OCI-LY3 (cell line): Measurements from ENCODE around the gene COL6A6.

Experiments used
- H2AFZ ChIP-seq: fragments of 200-600, 300-600 bp; shearing (Covaris generic); 2 replicates; pipeline ENCODE4 v1.6.0; 2014; ENCODE audit warnings: antibody characterized with exemption, low read depth, low read length
- H3K27ac ChIP-seq: fragments of 200-600, 300-600 bp; sonication (generic); 2 replicates; pipeline ENCODE4 v1.5.1; 2014; ENCODE audit warnings: mild to moderate bottlenecking, low read length, moderate library complexity, mixed read lengths
- H3K27me3 ChIP-seq: fragments of 200-600, 300-600 bp; sonication (generic); 2 replicates; pipeline ENCODE4 v1.6.1; 2014; ENCODE audit warnings: low read depth, low read length, mixed read lengths
- H3K36me3 ChIP-seq: fragments of 200-600, 300-600 bp; sonication (generic); replicated peaks from 2 replicates; pipeline ENCODE3; 2014; ENCODE audit warnings: low read depth, low read length, mixed read lengths
- H3K4me1 ChIP-seq: fragments of 300-600, 200-600 bp; sonication (generic); 2 replicates; pipeline ENCODE4 v1.6.1; 2014; ENCODE audit warnings: low read length, mixed read lengths
- H3K4me2 ChIP-seq: fragments of 200-600, 300-600 bp; sonication (generic); 2 replicates; pipeline ENCODE4 v1.6.1; 2014; ENCODE audit warnings: low read length, mixed read lengths
- H3K4me3 ChIP-seq: fragments of 300-600, 200-600 bp; sonication (generic); 2 replicates; pipeline ENCODE4 v1.5.1; 2014; ENCODE audit warnings: antibody characterized with exemption, mild to moderate bottlenecking, low read length, moderate library complexity
- H3K79me2 ChIP-seq: fragments of 300-600, 200-600 bp; shearing (Covaris generic); 2 replicates; pipeline ENCODE4 v1.6.1; 2014; ENCODE audit warnings: mild to moderate bottlenecking, low read length, mixed read lengths
- H3K9ac ChIP-seq: fragments of 300-600, 200-600 bp; shearing (Covaris generic); 2 replicates; pipeline ENCODE4 v1.6.0; 2014; ENCODE audit warnings: mild to moderate bottlenecking, low read length, moderate library complexity
- H3K9me3 ChIP-seq: fragments of 200-600, 300-600 bp; shearing (Covaris generic); 2 replicates; pipeline ENCODE4 v1.6.1; 2014; ENCODE audit warnings: low read length, mixed read lengths; ENCODE audit not compliant: insufficient read depth
- H4K20me1 ChIP-seq: fragments of 200-600, 300-600 bp; sonication (generic); 2 replicates; pipeline ENCODE4 v1.6.1; 2016; ENCODE audit warnings: low read length, mixed read lengths; ENCODE audit not compliant: insufficient read depth
- EZH2phosphoT487 ChIP-seq: fragments of 200-600 bp; shearing (Covaris generic); IDR thresholded peaks from 2 replicates; pipeline ENCODE4 v1.6.1; 2018; ENCODE audit warnings: antibody characterized with exemption, mixed run types, low read depth
- TF ChIP-seq, protein P1 (sequence below): fragments of 200-600, 300-600 bp; sonication (generic); IDR thresholded peaks from 2 replicates; pipeline ENCODE4 v1.5.1; 2014; ENCODE audit warnings: antibody characterized with exemption, low read length, low read depth

The COL6A6 gene

DNA sequence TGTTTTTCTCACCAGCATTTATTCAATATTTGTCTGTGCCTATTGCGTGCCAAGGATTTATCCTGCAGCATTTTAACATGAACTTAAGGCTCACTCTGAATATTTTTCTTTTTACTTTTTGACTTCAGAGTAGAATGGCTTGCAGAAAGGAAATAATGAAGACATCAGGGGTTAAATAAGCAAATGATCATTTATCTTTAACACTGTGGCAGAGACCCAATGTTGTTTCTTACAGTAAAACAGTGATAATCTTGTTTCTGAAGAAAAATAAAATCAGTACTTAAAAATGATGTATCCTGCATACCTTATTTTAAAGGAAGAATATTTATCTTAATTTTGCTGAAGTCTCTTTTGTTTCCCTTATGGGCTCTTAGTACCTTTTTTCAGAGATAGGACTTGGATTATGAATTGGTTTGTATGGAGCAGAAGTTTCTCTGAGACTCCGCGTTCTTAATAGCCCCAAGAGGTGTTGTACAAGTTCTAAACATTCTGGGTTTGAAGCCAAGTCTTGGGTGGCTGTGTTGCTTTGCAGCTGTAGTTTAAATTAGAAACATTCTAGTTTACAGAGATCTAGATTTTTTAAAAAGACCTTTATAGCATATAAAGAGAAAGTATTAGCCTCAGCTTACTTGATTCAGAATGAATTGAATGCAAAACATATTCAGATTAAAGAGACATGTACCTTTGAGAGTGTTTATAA, 40.5 kb downstream of the COL6A6 start:
- no peak overlapping the region for H3K27ac ChIP-seq
- H4K20me1 ChIP-seq, result no peaks in the 10 kb centered on the region
- H2AFZ ChIP-seq, result no peak overlapping the region
- H3K4me2 ChIP-seq, result no peak overlapping the region
- no peaks in the 10 kb centered on the region for H3K27me3 ChIP-seq
- H3K9ac ChIP-seq, result no peak overlapping the region
- H3K79me2 ChIP-seq, result no peaks in the 10 kb centered on the region
- H3K36me3 ChIP-seq, result no peaks in the 10 kb centered on the region
- 0 out of 2 replicates have a peak, but pooled peaks cover 8% of the 10 kb centered on the region for H3K9me3 ChIP-seq
- TF ChIP-seq, protein P1, sequence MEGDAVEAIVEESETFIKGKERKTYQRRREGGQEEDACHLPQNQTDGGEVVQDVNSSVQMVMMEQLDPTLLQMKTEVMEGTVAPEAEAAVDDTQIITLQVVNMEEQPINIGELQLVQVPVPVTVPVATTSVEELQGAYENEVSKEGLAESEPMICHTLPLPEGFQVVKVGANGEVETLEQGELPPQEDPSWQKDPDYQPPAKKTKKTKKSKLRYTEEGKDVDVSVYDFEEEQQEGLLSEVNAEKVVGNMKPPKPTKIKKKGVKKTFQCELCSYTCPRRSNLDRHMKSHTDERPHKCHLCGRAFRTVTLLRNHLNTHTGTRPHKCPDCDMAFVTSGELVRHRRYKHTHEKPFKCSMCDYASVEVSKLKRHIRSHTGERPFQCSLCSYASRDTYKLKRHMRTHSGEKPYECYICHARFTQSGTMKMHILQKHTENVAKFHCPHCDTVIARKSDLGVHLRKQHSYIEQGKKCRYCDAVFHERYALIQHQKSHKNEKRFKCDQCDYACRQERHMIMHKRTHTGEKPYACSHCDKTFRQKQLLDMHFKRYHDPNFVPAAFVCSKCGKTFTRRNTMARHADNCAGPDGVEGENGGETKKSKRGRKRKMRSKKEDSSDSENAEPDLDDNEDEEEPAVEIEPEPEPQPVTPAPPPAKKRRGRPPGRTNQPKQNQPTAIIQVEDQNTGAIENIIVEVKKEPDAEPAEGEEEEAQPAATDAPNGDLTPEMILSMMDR, result no peak
- TF ChIP-seq EZH2phosphoT487, result no peak
- no peaks in the 10 kb centered on the region for H3K4me1 ChIP-seq
- H3K4me3 ChIP-seq, result no peak overlapping the region

DNA sequence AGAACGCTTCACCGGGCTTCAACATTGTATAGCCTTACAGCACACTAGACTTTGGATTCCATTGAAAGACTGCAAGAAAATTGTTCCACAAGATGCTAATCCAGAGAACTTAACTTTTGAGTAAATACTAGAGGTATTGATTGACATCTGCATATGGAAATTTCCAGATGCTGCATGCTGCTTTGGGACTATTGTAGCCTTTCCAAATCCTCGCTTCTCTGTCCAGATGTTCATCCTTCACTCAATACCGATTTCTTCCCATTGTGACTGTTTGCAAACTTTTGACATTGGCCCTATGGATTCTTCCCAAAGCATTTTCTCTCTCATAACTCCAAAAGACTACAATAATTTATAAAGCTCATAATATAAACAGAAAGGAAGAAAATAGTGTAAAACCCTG, 41.4 kb downstream of the COL6A6 start:
- TF ChIP-seq, protein P1, result no peak
- no peak for TF ChIP-seq EZH2phosphoT487
- H3K4me1 ChIP-seq, result no peaks in the 10 kb centered on the region
- H3K9ac ChIP-seq, result no peak overlapping the region
- H2AFZ ChIP-seq, result no peak overlapping the region
- no peaks in the 10 kb centered on the region for H3K27me3 ChIP-seq
- no peaks in the 10 kb centered on the region for H3K36me3 ChIP-seq
- no peaks in the 10 kb centered on the region for H3K79me2 ChIP-seq
- H3K4me3 ChIP-seq, result no peak overlapping the region
- no peaks in the 10 kb centered on the region for H3K9me3 ChIP-seq
- H3K4me2 ChIP-seq, result no peak overlapping the region
- no peaks in the 10 kb centered on the region for H4K20me1 ChIP-seq
- no peak overlapping the region for H3K27ac ChIP-seq

DNA sequence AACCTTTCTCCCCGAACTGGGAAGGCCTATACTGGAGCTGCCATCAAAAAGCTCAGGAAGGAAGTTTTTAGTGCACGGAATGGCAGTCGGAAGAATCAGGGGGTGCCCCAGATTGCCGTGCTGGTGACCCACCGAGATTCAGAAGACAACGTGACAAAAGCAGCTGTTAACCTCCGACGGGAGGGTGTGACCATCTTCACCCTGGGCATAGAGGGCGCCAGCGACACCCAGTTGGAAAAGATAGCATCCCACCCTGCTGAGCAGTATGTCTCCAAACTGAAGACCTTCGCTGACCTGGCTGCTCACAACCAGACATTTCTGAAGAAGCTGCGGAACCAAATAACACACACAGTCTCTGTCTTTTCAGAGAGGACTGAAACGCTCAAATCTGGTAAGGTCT, 48.2 kb downstream of the COL6A6 start:
- Histone ChIP-seq H4K20me1 (no peaks in the 10 kb centered on the region), H3K9me3 (no peaks in the 10 kb centered on the region), H3K79me2 (no peaks in the 10 kb centered on the region), H3K4me2 (no peak overlapping the region), H2AFZ (no peak overlapping the region), H3K9ac (no peak overlapping the region), H3K27me3 (no peaks in the 10 kb centered on the region), H3K4me3 (no peak overlapping the region), H3K27ac (no peak overlapping the region), H3K4me1 (no peaks in the 10 kb centered on the region), H3K36me3 (no peaks in the 10 kb centered on the region)
- TF ChIP-seq EZH2phosphoT487, result no peak
- TF ChIP-seq, protein P1, result no peak
